ENCODE data around the gene YARS1.

- TF ChIP-seq, protein P1, sequence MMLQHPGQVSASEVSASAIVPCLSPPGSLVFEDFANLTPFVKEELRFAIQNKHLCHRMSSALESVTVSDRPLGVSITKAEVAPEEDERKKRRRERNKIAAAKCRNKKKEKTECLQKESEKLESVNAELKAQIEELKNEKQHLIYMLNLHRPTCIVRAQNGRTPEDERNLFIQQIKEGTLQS (IDR thresholded peaks at IDR 0.05), result no peak
- TF ChIP-seq RAD21 (IDR thresholded peaks at IDR 0.05; ENCODE audit: low read depth) (peak; percentile 41; the same call in 1 of the 2 replicates), POLR2A (IDR thresholded peaks at IDR 0.05; ENCODE audit: borderline replicate concordance, extremely low read depth, insufficient read depth, insufficient read length) (no peak), CTCF (IDR thresholded peaks at IDR 0.05 in 2 of 3, conservative IDR thresholded peaks at IDR 0.05 in 1 of 3; ENCODE audit: borderline replicate concordance in 1 of 3, insufficient read depth in 1 of 3, low read depth in 2 of 3, low read length in 2 of 3) (peak; percentile 18 to 50 (median 36); a peak in 3 of 6 replicates), JUND (IDR thresholded peaks at IDR 0.05) (no peak), CEBPB (IDR thresholded peaks at IDR 0.05; ENCODE audit: low read depth) (no peak), REST (IDR thresholded peaks at IDR 0.05; ENCODE audit: low read depth) (no peak), FOSL1 (IDR thresholded peaks at IDR 0.05; ENCODE audit: low read depth) (no peak), POLR2AphosphoS5 (IDR thresholded peaks at IDR 0.05; ENCODE audit: low read depth, low read length) (no peak), ZNF274 (IDR thresholded peaks at IDR 0.05; ENCODE audit: low read depth, low read length) (no peak), ZFX (IDR thresholded peaks at IDR 0.05) (no peak)
Measured at GRCh38 chr1:32786856-32787255, 30.3 kb downstream of the YARS1 start.
